Umbilical cord (tissue), 2 donors: ENCODE results near the gene PRPF31. TPM values are rescaled to one million over a fixed set of nuclear protein-coding genes. Genes with fewer than 3 reads are reported as not detected.
"Not testable (repeated sequence)": the region's sequence is repeated elsewhere in the genome, so short reads cannot be mapped to it uniquely, and the experiment has no call there.

ENCODE experiments used
- DNase-seq: peaks from one replicate; pipeline ENCODE4 v3.0.0-alpha.2; 2015; ENCODE audit warnings: low spot score
- total RNA-seq: library from RNA; depleted of rRNA; stranded (reverse); fragments of >200 nt; gene quantifications from one replicate; pipeline ENCODE4 v1.2.3, GENCODE V29; 2014; ENCODE audit warnings: low replicate concordance; ENCODE audit not compliant: insufficient read depth

The PRPF31 gene, protein sequence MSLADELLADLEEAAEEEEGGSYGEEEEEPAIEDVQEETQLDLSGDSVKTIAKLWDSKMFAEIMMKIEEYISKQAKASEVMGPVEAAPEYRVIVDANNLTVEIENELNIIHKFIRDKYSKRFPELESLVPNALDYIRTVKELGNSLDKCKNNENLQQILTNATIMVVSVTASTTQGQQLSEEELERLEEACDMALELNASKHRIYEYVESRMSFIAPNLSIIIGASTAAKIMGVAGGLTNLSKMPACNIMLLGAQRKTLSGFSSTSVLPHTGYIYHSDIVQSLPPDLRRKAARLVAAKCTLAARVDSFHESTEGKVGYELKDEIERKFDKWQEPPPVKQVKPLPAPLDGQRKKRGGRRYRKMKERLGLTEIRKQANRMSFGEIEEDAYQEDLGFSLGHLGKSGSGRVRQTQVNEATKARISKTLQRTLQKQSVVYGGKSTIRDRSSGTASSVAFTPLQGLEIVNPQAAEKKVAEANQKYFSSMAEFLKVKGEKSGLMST
- 21.2 TPM for total RNA-seq

DNA sequence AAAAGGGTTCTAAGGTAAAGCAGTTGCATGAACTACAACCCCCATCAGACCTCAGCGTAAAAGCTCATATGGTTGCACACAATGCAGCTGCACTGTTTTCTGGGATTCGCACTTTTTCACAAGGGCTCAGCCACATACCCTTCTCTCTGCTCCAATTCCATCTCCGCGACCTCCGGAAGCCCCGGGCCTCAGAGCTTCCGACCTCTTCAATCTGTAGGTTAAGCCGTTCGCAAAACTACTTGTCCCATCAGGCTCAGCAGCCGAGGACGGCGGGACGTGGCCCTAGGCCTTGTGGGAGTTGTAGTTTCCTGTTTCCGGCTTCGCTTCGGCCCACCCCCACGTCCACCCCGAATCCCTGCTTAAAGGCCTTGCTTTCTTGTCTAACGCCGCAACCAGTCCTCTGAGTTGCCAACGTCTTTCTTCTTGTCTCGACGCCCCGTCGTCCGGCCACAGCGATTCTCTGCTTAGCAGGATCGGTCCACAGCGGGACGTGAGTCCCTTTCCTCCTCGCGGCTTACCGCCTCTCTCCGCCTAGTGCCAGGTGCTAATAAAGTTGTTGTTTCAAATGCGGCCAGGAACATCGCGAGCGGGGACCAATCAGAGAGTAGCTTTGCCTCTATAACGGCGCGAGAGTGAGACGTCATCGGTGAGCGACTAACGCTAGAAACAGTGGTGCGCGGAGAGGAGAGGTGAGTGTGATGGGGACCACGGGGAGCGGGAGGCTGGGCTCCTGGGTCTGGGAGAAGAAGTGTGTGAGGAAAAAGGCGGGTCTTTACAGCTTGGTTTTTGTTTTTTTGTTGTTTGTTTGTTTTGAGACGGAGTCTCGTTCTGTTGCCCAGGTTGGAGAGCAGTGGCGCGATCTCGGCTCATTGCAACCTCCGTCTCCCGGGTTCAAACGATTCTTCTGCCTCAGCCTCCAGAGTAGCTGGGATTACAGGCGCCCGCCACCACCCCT lies at the start of gene PRPF31, which contains the start of gene TFPT:
TSS of gene PRPF31 (plus strand) at position 646 of the 955 bp plus-strand sequence. CDS start 2,525 bp downstream, outside the sequence.
TSS of gene TFPT (minus strand) at position 549 of the 955 bp plus-strand sequence. CDS start at position 161, 388 bp downstream.
- peak; percentile 99 for DNase-seq

DNA sequence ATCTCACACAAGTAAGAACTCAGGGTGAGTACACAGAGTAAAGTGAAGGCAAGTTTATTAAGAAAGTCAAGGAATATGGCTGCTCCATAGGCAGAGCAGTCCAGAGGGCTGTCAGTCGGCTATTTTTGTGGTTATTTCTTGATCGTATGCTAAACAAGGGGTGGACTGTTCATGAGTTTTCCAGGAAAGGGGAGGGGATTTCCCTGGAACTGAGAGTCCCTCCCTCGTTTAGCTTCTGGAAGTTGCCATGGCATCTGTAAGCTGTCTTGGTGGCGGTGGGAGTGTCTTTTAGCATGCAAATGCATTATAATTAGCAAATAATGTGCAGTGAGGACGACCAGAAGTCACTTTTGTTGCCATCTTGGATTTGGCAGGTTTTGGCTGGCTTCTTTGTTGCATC lies 46.1 kb upstream of the PRPF31 start:
- no peak for DNase-seq

DNA sequence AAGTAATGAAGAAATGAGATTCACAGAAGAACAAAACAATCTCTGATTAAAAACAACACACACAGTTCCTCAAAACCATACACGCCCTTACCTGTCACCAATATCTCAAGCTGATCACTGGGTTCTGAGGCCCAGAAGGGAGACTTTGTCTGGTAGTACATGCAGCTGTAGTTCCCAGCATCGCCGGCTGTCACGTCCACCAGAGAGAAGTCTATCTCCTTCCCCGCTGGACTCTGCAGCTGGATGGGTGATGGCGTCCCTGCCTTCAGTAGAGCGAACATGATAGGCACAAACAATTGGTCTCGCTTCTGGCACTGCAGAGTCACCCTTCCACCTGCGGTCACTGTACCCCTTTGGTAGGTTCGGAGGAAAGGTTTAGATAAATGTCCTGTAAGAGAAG lies 41.7 kb upstream of the PRPF31 start:
- no peak for DNase-seq

DNA sequence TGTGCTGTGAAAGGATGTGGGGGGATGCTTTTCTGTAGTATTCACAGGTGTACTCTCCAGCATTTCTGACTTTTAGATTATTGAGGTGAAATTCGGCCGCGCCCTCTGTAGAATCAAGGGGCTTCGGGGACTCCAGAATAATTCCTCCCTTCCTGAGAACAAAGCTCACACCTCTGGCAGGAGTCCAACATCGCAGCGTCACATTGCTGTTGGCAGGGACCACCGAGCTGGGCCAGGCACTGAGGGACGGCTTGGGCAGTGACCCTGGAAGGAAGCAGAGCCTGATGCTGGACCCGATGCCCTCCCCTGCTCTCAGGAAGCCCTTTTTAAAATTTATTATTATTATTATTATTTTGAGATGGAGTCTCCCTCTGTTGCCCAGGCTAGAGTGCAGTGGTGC lies 40.7 kb upstream of the PRPF31 start:
- DNase-seq, result no peak

DNA sequence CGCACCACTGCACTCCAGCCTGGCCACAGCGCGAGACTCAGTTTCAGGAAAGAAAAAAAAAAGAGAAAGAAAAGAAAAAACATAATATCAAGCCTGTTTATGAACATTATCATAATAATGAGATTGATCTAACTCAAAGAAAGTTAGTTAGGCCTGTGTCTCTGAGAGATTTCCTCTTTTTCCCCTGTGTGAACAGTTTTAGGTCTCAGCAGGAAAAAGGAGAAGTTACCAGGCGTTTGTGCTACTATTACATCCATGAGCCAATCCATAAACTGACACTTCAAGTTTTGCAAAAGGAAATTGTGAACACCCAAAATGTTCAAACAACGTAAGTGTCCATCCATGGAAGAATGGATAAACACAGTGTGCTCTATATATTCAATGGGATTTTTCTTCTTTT lies 38.2 kb upstream of the PRPF31 start:
- no peak for DNase-seq

DNA sequence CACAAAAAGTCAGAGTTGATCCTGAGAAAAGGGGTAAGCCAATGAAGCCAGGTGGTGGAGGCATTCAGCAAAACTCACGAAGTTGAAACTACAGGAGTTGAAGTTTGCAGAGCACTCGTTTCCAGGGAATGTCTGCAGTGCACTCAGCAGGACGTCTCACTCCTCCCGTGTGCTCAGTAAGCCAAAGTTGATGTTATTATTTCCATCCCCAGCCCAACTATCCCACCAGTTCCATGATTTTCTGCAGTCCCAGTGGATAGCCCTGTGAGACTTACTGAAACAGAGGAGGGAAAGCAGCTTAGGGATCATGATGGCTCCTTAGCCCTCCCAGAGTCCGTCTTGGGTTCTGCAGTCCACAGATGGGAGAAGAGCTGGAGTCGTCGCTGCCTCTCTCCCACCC lies 34.5 kb upstream of the PRPF31 start, which contains the start of gene TARM1:
TSS of gene TARM1 (minus strand) at position 334 of the 400 bp plus-strand sequence. CDS start at position 309, 25 bp downstream.
- no peak for DNase-seq

DNA sequence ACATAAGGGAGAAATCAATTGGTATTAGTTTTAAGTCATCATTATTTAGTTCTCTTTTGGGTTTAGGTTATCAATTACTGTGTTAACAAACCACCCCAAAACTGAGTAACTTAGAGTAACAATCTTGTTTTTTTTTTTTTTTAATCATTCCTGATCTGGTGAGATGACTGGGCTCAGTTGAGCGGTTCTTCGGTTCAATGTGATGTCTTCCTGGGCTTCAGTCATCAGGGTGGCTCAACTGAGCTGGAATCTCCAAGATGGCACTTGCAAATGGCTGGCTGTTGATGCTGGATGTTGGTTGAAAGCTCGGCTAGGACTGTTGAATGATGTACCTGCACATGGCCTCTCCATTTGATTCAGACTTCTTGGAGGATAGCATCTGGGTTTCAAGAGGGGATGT lies 31.1 kb upstream of the PRPF31 start:
- DNase-seq, result no peak

DNA sequence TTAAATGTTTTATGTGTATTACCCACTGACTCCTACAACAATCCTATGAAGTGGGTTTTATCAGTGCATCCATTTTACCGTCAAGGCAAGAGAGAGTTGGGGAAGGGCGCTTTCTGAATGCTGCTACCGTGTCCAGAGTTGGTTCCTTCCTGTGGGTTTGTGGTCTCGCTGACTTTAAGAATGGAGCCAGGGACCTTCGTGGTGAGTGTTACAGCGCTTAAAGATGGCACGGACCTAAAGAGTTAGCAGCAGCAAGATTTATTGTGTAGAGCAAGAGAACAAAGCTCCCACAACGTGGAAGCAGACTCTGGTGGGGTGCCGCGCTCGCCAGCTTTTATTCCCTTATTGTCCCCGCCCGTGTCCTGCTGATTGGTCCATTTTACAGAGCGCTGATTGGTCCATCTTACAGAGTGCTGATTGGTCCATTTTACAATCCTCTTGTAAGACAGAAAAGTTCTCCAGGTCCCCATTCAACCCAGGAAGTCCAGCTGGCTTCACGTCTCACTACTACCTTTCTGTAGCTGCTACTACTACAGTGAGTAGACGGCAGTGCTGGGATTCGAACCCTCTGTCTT lies 21.0 kb upstream of the PRPF31 start:
- DNase-seq, result no peak

DNA sequence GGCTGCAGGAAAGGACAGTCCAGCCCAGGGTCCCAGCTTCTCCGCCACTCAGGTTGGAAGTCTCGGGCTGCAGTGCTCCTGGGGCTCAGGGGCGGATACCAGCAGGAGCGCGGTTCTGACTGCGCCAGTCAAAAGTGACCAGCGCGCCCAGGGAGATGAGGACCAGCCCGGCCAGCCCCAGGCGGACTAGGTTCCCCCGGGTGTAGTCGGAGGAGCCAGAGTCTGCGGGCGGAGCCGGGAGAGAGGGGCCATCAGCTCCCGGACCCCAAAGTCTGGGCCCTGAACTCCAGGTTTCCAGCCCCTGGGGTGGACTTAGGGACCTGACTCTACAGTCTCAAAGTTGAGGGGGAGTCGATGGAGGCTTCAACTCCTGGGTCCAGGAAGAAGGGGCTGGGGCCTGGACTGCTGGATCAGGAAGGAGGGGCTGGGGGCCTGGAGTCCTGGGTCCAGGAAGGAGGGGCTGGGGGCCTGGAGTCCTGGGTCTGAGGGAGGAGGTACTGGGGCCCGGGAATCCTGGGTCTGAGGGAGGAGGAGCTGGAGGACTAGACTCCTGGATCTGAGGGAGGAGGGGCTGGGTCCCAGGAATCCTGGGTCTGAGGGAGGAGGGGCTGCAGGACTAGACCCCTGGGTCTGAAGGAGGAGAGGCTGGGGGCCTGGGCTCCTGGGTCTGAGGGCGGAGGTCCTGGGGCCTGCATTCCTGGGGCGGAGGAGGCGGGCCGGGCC lies 20.3 kb upstream of the PRPF31 start:
- no peak for DNase-seq

DNA sequence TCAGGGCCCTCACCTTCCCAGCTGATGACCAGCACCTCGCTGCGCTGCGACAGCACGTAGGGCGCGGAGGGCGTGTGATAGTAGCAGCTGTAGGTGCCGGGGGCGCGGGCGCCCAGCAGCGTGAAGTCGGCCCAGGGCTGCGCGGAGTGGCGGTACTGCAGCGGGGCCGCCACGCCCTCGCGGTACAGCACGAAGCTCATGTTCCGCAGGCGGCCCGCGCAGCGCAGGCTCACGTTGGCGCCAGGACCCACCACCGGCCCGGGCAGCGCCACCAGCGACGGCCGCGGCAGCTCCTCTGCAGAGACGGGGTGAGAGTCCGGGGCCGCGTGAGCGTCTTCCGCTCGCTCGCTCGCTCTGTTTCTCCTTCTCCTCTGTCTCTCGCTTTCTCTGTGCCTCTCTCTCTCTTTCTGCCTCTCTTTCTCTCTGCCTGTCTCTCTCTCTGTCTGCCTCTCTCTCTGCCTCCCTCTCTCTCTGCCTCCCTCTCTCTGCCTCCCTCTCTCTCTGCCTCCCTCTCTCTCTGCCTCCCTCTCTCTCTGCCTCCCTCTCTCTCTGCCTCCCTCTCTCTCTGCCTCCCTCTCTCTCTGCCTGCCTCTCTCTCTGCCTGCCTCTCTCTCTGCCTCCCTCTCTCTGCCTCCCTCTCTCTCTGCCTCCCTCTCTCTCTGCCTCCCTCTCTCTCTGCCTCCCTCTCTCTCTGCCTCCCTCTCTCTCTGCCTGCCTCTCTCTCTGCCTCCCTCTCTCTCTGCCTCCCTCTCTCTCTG lies 19.5 kb upstream of the PRPF31 start:
- peak; percentile 19 for DNase-seq

DNA sequence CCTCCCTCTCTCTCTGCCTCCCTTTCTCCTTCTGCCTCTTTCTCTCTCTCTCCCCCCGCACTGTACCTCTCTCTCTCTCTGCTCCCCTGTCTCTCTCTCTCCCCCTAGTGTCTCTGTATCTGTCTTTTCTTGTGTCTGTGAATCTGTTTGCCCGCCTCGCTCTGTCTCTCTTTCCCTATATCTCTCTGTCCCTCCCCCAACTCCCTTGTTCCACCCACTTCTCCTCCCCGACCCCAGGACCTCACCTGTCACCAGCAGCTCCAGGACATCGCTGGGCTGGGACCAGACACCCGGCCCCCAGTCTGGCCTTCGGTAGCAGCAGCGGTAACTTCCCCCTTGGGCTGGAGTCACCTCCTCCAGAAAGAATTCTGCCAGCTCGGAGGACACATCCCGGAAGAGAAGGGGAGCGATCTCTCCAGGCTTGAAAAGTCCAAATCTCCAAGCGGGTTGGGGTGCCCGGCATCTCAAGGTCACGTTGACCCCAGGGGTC lies 18.9 kb upstream of the PRPF31 start:
- DNase-seq, result peak; percentile 25

DNA sequence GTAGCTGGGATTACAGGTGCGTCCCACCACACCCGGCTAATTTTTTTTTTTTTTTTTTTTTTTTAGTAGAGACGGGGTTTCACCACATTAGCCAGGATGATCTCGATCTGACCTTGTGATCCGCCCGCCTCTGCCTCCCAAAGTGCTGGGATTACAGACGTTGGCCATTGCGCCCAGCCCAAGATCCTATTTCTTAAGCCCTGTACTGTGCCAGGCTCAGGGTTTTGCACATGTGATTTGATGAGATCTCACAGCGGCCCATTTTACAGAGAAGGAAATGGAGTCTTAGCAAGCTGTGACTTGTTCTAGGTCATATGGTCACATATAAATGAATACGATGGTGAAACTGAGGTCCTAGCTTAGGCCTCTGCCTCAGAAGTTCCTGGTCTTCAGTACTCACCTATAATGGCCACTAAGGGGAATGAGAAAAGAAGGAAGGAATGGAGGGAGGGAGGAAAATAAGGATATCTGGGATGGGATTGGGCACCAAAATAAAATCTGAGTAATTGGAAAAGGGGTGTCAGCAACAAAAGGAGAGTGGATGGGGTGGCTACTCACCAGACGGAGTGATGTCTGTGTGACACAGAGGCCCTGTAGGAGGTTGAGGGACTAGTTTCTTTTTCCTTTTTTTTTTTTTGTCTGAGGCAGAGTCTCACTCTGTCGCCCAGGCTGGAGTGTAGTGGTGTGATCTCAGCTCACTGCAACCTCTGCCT lies 16.2 kb upstream of the PRPF31 start:
- no peak for DNase-seq

DNA sequence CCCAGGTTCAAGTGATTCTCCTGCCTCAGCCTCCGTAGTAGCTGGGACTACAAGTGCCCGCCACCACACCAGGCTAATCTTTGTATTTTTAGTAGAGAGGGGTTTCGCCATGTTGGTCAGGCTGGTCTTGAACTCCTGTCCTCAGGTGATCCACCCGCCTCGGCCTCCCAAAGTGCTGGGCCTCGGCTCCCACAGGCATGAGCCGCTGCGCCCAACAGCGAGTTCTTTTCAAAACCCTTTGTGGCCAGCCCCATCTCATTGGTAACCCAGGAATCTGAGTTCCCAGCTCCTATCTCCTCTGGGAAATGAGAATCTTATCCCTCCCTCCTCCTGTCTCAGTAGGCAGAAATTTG lies 15.7 kb upstream of the PRPF31 start:
- not testable (repeated sequence) for DNase-seq

DNA sequence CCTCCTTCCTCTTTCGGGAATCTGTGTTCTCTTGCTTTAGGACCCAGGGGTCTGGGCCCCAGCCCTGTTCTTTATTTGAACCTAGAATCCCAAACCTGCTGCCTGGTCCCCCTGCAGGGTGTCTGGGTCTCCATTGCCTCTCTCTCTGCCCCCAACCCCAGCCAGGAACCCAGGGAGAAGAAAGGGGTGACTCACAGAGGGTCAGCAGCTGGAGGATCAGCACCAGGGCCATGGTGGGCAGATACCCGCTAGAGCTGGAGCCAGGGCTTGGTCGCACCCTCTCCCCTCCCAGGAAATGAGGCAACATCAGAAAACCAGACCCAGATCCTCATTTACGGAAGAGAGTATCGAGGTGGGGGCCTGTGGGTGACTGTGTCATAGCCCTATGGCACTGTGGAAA lies 15.0 kb upstream of the PRPF31 start, which contains the start of gene OSCAR:
TSS of gene OSCAR (minus strand) at position 243 of the 400 bp plus-strand sequence. CDS start at position 232, 11 bp downstream.
- DNase-seq, result no peak

DNA sequence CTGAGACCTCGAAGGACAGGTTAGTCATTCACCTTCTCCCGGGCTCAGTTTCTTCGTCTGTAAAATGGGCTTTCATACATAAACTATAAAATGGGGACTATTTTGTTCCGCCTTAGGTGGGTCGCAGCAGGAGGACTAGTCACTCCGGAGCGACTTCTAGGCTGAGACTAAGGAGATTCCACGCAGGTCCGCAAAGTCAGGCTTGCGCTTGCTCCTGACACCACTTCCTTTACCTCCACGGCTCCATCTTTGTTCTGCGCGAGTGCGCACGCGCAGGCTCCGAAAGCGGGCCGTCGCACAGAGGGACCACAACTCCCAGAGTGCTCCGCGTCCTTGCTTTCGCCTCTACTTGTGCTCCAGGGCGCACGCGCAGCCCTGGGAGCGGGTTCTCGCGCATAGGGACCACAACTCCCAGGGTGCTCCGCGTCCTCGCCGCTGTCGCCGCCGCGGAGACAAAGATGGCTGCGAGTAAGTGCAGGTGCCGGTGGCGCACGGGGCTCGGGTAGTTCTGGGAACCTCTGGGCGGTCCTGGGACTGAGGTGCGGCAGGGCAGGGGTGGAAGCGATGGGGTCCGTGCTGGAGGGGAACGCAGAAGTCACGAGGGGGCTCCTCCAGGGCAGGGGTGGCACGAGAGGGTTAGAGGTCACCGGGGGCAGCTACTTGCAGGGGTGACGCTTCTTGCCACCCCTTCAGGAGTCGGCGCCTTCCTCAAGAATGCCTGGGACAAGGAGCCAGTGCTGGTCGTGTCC lies 13.0 kb upstream of the PRPF31 start, which contains the start of gene NDUFA3:
TSS of gene NDUFA3 (plus strand) at position 435 of the 749 bp plus-strand sequence. CDS start at position 459, 24 bp downstream.
- DNase-seq, result peak; percentile 99

DNA sequence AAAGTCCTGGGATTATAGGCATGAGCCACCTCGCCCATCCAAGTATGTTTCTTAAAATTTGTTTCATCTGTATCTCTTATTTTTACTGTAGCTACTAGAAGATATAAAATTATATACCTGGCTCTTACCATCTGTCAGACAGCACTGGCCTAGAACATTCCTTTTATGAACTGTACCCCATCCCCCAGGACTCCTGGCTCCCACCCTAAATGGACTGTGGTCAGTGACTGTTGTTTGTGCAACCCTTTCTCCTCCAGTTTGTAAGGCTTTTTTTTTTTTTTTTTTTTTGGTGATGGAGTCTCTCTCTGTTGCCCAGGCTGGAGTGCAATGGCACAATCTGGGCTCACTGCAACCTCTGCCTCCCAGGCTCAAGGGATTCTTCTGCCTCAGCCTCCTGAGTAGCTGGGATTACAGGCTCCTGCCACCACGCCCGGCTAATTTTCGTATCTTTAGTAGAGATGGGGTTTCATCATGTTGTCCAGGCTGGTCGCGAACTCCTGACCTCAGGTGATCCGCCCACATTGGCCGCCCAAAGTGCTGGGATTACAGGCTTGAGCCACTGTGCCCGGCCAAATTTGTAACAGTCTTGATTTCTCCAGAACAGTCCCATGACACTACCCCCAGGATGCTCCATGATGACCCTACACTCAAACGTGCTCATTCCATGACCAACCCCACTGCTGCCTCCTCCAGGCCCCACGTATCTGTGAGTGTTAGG lies 10.4 kb upstream of the PRPF31 start:
- DNase-seq, result no peak

DNA sequence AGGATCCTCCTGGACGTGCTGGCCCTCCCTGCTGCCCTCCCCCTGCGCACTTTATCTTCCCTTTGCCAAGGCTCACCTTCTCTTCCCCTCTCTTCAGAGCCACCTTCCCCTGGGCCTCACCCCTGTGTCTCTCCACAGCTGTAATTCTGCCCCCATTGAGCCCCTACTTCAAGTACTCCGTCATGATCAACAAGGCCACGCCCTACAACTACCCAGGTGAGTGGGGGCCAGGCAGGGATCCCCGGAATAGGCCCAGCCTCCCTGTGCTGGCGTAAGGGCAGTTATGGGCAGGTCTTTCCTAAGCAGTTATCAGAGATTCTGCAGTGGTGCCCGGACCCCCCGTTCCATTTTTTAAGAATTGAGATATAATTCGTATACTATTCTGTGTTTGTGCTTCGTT lies 9.8 kb upstream of the PRPF31 start:
- no peak for DNase-seq

DNA sequence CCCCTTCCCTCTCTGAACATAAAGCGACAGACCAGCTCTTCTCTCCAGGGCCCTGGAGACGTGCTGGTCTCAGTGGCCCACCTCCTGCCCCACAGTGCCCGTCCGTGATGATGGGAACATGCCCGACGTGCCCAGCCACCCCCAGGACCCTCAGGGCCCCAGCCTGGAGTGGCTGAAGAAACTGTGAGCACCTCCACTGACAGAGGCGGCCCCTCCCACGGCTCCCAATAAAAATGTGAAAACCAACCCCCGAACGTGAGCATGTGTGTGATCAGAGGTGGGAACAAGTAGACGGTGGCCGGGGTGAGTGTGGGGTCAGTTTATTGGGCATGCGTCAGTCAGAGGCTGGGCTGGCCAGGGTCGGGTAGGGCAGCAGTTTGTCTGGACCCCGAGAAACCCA lies 8.8 kb upstream of the PRPF31 start:
- no peak for DNase-seq
